H1 (cell line): ENCODE measurements around the gene LTF. TPM values are rescaled to one million over a fixed set of nuclear protein-coding genes. Genes with fewer than 3 reads are reported as not detected.

Experiments
- BRCA1 ChIP-seq: IDR thresholded peaks from 2 replicates; pipeline ENCODE4 v1.6.1; 2012; ENCODE audit warnings: low read depth, low read length, improper control_type of control experiment
- JUN ChIP-seq: IDR thresholded peaks from 2 replicates; pipeline ENCODE4 v1.6.1; 2011; ENCODE audit warnings: low read depth, mild to moderate bottlenecking, improper control_type of control experiment, low read length
- KDM1A ChIP-seq: fragments of 200-600, 300-600 bp; sonication (generic); IDR thresholded peaks from 2 replicates; pipeline ENCODE4 v1.7.1; 2016; ENCODE audit warnings: mild to moderate bottlenecking, low read length, borderline replicate concordance
- SIN3A ChIP-seq, 2 experiments: IDR thresholded peaks in 1 of 2; conservative IDR thresholded peaks in 1 of 2; 2 replicates each; pipeline ENCODE4 v1.6.1; 2011 to 2012; ENCODE audit warnings: low read length in 2 of 2, improper control_type of control experiment in 1 of 2, low read depth in 1 of 2, mild to moderate bottlenecking in 1 of 2
- SP2 ChIP-seq: IDR thresholded peaks from 2 replicates; pipeline ENCODE4 v1.6.1; 2012; ENCODE audit warnings: mild to moderate bottlenecking, low read length, inconsistent platforms
- polyA plus RNA-seq, 7 experiments: library from polyadenylated mRNA; depleted of rRNA in 3 of 7; stranded (reverse) in 5 of 7; unstranded in 2 of 7; fragments of >200 nt in 5 of 7; fragments of 200-250 nt in 2 of 7; gene quantifications; 1 replicate in 5 of 7; 2 replicates in 1 of 7; 4 replicates in 1 of 7; pipeline versions ENCODE4 v1.2.1 to v1.2.3, GENCODE V29; 2011 to 2013; ENCODE audit warnings: missing spikeins in 2 of 7, mixed read lengths in 2 of 7
- total RNA-seq: library from RNA; stranded (reverse); fragmentation: NEBNext Ultra II Directional; extraction: Animal tissue kit (Norgen Biotek cat#: 25700); gene quantifications from 2 replicates; pipeline ENCODE4 v1.2.1, GENCODE V29; 2021

Gene LTF
- total and polyA plus RNA-seq, 2 of the 8 experiments (the other 6 are each of a cell fraction or from before 2014, with no cell fraction given) = 0.23 to 0.99 TPM

- TF ChIP-seq SIN3A (conservative IDR thresholded peaks at IDR 0.05 in 1 of 2, IDR thresholded peaks at IDR 0.05 in 1 of 2; ENCODE audit: low read depth in 1 of 2, low read length in 2 of 2) = no peak
- TF ChIP-seq JUN = no peak
- TF ChIP-seq SP2 = no peak
- TF ChIP-seq BRCA1 = no peak
- TF ChIP-seq KDM1A = no peak
Measured at GRCh38 chr3:46386205-46386604, 78.5 kb downstream of the LTF start (continued).

Other genes starting within 250 kb of the LTF start
- gene CCR3, start 222.4 kb downstream of the LTF start, total RNA-seq = not detected in 2 replicates
- gene CCR3, start 222.4 kb downstream of the LTF start, polyA plus RNA-seq (2011; rRNA removed) = not detected in 2 replicates
- not detected in 2 replicates for gene CCR2, start 110.8 kb downstream of the LTF start, total RNA-seq
- gene CCR2, start 110.8 kb downstream of the LTF start, polyA plus RNA-seq (2011; rRNA removed) = not detected in 2 replicates
- gene CCR5, start 94.0 kb downstream of the LTF start, total RNA-seq = not detected in 2 replicates
- not detected in 2 replicates for gene CCR5, start 94.0 kb downstream of the LTF start, polyA plus RNA-seq (2011; rRNA removed)
- not detected in 2 replicates for gene CCRL2, start 57.6 kb downstream of the LTF start, total RNA-seq
- gene CCRL2, start 57.6 kb downstream of the LTF start, polyA plus RNA-seq (2011; rRNA removed) = not detected in 2 replicates
- gene RTP3, start 33.1 kb upstream of the LTF start, total RNA-seq = 0.33 TPM in 1 of 2 replicates, not detected in the other
- 0.06 and 0.08 TPM in 2 replicates for gene RTP3, start 33.1 kb upstream of the LTF start, polyA plus RNA-seq (2011; rRNA removed)
- gene LRRC2, start 101.4 kb upstream of the LTF start, total RNA-seq = 6.4 and 7.3 TPM in 2 replicates
- 1.2 and 1.4 TPM in 2 replicates for gene LRRC2, start 101.4 kb upstream of the LTF start, polyA plus RNA-seq (2011; rRNA removed)
- 0.17 TPM in 1 of 2 replicates, not detected in the other for gene FAM240A, start 147.6 kb upstream of the LTF start, total RNA-seq
- 0.06 and 0.08 TPM in 2 replicates for gene FAM240A, start 147.6 kb upstream of the LTF start, polyA plus RNA-seq (2011; rRNA removed)
- gene ALS2CL, start 228.8 kb upstream of the LTF start, total RNA-seq = 4.3 and 4.8 TPM in 2 replicates
- gene ALS2CL, start 228.8 kb upstream of the LTF start, polyA plus RNA-seq (2011; rRNA removed) = 5.4 and 7.5 TPM in 2 replicates
- 0.67 and 0.90 TPM in 2 replicates for gene TMIE, start 236.5 kb upstream of the LTF start, total RNA-seq
- gene TMIE, start 236.5 kb upstream of the LTF start, polyA plus RNA-seq (2011; rRNA removed) = 0.45 and 0.64 TPM in 2 replicates